Purkinje cell (primary cell): Measurements from ENCODE around the gene ZNF518B. TPM values are rescaled to one million over a fixed set of nuclear protein-coding genes. Genes with fewer than 3 reads are reported as not detected.

Source experiments
- polyA plus RNA-seq: library from polyadenylated mRNA; unstranded; fragments of >200 nt; fragmentation: Nextera tagmentation; gene quantifications from 2 replicates; pipeline ENCODE4 v1.2.1, GENCODE V29; 2014

Gene ZNF518B, protein sequence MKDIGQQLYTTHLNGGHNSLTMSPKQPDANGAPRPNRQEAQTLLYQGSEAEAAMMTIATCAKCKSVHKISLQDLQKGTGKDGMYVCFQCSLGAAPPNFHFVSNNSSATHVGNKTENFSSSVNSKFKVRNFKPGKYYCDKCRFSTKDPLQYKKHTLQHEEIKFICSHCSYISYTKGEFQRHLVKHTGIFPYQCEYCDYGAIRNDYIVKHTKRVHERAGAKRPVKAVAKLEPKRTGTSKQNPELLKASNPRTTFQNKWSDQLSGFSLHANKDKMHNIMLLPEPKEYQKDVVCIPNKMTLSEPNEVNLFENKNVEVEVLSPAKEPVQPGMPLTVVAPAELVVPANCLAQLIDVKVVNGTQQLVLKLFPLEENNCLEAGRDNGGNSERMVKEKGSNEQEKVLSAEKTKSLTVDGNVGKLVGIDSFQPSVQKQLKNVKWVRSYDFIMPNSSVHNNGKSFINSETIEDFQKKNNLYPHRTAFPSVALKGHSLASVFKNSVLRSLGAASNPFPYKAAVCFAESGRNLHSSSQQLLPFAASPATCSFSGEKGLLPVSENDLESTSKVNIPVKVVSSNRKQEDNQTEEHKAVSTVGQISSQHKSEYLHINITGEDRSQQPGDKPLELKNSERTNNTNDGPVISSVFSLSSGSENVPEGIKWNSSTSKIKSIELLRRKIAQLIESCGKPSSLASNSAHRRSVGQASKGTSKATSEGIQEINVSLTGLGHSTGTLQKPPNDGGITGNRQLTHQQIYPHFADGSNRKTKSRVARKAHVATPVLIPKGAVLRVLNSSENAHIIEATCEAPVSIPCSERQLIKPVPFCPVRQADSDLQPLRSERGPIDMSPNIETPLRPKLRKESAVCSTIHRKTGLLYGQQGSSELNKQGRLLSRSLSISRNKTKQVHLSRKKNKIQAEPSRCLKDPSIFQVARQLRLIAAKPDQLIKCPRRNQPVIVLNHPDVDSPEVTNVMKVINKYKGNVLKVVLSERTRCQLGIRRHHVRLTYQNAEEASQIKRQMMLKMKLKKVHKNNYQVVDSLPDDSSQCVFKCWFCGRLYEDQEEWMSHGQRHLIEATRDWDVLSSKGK
- polyA plus RNA-seq: 5.1 and 5.9 TPM in 2 replicates

DNA sequence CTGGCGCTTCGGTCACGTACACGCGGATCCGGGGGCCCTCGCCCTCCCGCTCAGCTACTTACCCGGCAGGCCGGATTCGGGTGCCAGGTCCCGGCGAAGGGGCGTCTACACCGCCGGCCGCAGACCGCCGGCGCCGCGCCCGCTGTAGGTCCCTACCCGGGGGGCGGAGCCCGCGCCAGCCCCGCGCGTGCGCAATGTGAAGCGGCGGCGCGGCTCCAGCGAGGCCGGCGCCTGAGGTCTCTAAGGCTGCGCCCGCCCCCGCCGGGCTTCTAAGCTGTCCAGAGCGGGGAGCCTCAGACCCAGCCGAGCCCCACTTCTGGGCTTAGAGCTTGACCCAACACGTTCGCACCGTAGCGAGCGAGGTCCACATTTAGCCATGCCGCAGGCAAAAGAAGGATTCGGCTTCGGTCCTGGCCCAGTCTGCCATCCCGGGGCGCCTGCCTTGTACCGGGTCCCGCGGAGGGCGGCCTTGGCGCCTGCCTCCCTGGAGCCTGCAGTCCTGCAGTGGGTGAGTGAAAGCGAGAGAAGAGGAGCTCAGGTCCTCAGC, at the start of gene ZNF518B:
TSS of gene ZNF518B (minus strand) at position 172 of the 547 bp plus-strand sequence. CDS start 11,098 bp downstream, outside the sequence.

Other genes with a start within 250 kb of the ZNF518B start
- gene CLNK, start 227.3 kb upstream of the ZNF518B start, polyA plus RNA-seq: not detected in 2 replicates